ENCODE results near the gene NEURL1B.

The NEURL1B gene

GRCh38 chr5:172608773-172609172, 32.3 kb upstream of the NEURL1B start:
- no peak for DNase-seq (ENCODE audit: low read depth, low spot score)

- no peak for DNase-seq (ENCODE audit: low read depth, low spot score)
Observed at GRCh38 chr5:172610643-172611042, 30.4 kb upstream of the NEURL1B start.

GRCh38 chr5:172611913-172612312, 29.1 kb upstream of the NEURL1B start:
- DNase-seq (ENCODE audit: low read depth, low spot score) = no peak

GRCh38 chr5:172612771-172613170, 28.3 kb upstream of the NEURL1B start:
- DNase-seq (ENCODE audit: low read depth, low spot score) = no peak

GRCh38 chr5:172616136-172616535, 24.9 kb upstream of the NEURL1B start:
- no peak for DNase-seq (ENCODE audit: low read depth, low spot score)

- DNase-seq (ENCODE audit: low read depth, low spot score) = no peak
Observed at GRCh38 chr5:172616730-172617129, 24.3 kb upstream of the NEURL1B start.

GRCh38 chr5:172617817-172618216, 23.2 kb upstream of the NEURL1B start:
- no peak for DNase-seq (ENCODE audit: low read depth, low spot score)

- no peak for DNase-seq (ENCODE audit: low read depth, low spot score)
Observed at GRCh38 chr5:172618574-172619365, 22.3 kb upstream of the NEURL1B start.

GRCh38 chr5:172620506-172620905, 20.6 kb upstream of the NEURL1B start:
- no peak for DNase-seq (ENCODE audit: low read depth, low spot score)

GRCh38 chr5:172622091-172623046, 18.7 kb upstream of the NEURL1B start:
- DNase-seq (ENCODE audit: low read depth, low spot score) = no peak

- DNase-seq (ENCODE audit: low read depth, low spot score) = no peak
Observed at GRCh38 chr5:172623313-172623980, 17.6 kb upstream of the NEURL1B start.

GRCh38 chr5:172624083-172624995, 16.7 kb upstream of the NEURL1B start:
- no peak for DNase-seq (ENCODE audit: low read depth, low spot score)

- DNase-seq (ENCODE audit: low read depth, low spot score) = no peak
Observed at GRCh38 chr5:172624996-172625964, 15.8 kb upstream of the NEURL1B start.

- no peak for DNase-seq (ENCODE audit: low read depth, low spot score)
Observed at GRCh38 chr5:172626031-172626581, 15.0 kb upstream of the NEURL1B start.

- no peak for DNase-seq (ENCODE audit: low read depth, low spot score)
Observed at GRCh38 chr5:172630082-172630481, 11.0 kb upstream of the NEURL1B start.

- no peak for DNase-seq (ENCODE audit: low read depth, low spot score)
Observed at GRCh38 chr5:172630482-172630881, 10.6 kb upstream of the NEURL1B start.

- DNase-seq (ENCODE audit: low read depth, low spot score) = no peak
Observed at GRCh38 chr5:172630986-172631385, 10.1 kb upstream of the NEURL1B start.

- no peak for DNase-seq (ENCODE audit: low read depth, low spot score)
Observed at GRCh38 chr5:172632346-172633092, 8.5 kb upstream of the NEURL1B start.

All from astrocyte of the hippocampus (primary cell).